Measurements from ENCODE around the gene APOA4. TPM values are rescaled to one million over a fixed set of nuclear protein-coding genes. Genes with fewer than 3 reads are reported as not detected.

APOA4 gene
- total RNA-seq, 4 donors from 2014 or later: not detected

DNA sequence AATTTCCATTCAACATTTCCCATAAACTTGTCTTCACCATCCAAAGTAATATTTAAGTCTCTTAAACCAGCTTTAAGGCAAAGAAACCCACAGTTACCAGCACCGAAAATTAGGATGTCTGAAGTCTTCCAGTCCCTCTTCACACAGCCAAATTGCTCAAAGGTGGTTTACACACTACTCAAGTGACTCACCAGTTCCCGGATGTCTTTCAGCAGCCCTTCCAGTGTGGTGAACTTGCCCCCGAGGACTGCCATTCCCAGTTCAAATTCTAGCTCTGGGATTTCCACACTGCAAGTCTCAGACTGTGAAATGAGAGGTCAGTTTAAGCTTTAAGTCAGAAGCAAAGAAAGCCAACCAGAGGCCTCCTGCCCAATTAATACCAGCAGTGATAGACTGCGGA lies 40.4 kb downstream of the APOA4 start:
- no peak for DNase-seq
- Histone ChIP-seq H3K36me3 (no peaks in the 10 kb centered on the region), H3K9me3 (no peaks in the 10 kb centered on the region), H3K4me3 (no peak overlapping the region), H3K27ac (no peak overlapping the region), H3K27me3 (no peaks in the 10 kb centered on the region), H3K4me1 (peaks cover 7 to 10% of the 10 kb centered on the region in 2 donors)
- no peak for TF ChIP-seq POLR2A (IDR thresholded peaks at IDR 0.05)
- TF ChIP-seq, protein P1, sequence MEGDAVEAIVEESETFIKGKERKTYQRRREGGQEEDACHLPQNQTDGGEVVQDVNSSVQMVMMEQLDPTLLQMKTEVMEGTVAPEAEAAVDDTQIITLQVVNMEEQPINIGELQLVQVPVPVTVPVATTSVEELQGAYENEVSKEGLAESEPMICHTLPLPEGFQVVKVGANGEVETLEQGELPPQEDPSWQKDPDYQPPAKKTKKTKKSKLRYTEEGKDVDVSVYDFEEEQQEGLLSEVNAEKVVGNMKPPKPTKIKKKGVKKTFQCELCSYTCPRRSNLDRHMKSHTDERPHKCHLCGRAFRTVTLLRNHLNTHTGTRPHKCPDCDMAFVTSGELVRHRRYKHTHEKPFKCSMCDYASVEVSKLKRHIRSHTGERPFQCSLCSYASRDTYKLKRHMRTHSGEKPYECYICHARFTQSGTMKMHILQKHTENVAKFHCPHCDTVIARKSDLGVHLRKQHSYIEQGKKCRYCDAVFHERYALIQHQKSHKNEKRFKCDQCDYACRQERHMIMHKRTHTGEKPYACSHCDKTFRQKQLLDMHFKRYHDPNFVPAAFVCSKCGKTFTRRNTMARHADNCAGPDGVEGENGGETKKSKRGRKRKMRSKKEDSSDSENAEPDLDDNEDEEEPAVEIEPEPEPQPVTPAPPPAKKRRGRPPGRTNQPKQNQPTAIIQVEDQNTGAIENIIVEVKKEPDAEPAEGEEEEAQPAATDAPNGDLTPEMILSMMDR (IDR thresholded peaks at IDR 0.05): no peak
- intact Hi-C loops (cut with DNase I; ENCODE audit: low total_unique reads): loop anchor here (10.0 kb wide), 1 partner anchor 322 kb away; no protein-coding TSS in a partner anchor

DNA sequence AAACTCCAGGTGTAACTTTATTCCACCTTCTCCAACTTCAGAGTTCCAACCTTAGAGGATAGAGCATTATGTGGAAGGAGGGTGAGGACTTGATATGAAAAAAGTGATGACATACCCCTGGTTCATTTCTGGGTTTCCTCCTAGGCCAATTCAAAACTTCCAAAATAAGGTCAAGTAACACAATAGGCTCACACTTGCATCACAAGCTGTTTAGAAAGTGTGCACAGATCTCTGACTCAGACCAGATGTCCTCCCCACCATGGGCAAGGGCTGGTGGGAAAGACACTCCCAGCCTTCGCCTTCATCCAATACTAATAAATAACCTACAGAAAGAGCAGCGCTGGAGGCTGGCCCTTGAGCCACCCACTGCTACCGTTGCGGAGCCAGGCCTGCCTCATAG lies 44.5 kb downstream of the APOA4 start:
- no peak for DNase-seq
- H3K36me3 ChIP-seq: no peaks in the 10 kb centered on the region

DNA sequence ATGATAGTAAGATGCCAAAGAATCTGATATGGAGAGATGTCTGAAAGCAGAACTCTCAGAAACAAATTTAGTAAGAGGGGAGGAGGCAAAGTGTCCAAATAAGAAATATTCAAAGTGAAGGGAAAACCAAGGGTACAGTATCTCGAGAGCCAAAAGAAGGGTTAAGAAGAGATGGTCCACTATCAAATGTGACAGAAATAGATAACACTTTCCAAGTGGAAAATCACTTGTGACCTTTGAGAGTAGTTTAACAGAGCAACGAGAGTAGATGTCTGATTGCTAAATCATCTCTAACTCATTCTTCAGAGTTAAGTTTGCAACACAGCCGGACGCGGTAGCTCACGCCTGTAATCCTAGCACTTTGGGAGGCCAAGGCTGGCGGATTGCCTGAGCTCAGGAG lies 46.0 kb downstream of the APOA4 start:
- intact Hi-C loops (cut with DNase I; ENCODE audit: low total_unique reads): no loop called here
- Histone ChIP-seq H3K27ac (no peak overlapping the region), H3K36me3 (no peaks in the 10 kb centered on the region)

More for the DNA sequence above, 44.5 kb downstream of the APOA4 start:
- Histone ChIP-seq H3K27me3 (no peaks in the 10 kb centered on the region), H3K4me3 (no peak overlapping the region), H3K4me1 (no peaks in the 10 kb centered on the region), H3K27ac (no peak overlapping the region), H3K9me3 (no peaks in the 10 kb centered on the region)
- TF ChIP-seq POLR2A (IDR thresholded peaks at IDR 0.05): no peak
- TF ChIP-seq, protein P1 (IDR thresholded peaks at IDR 0.05): no peak
- intact Hi-C loops (cut with DNase I; ENCODE audit: low total_unique reads): no loop called here

DNA sequence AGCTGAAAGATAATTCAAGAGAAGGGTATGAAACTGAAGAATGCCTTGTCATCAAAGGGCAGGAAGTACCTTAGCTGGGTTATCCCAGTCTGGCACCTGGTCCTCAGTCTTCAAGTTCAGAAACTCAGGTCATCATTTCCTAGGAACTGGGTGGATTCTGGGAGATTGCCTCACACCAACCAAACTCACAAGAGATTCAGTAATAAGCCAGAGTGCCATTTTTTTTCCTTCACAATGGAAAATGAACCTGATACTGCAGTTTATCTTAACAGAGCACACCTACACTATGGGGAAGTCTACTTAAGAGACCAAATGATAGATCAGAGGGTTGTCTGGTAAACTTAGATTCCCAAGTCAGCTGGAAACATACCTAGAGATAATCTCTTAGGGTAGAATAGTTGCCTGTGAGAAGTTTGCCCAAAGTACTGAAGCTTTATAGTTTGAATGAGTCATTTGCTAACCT lies 46.6 kb downstream of the APOA4 start:
- TF ChIP-seq POLR2A (IDR thresholded peaks at IDR 0.05): no peak
- TF ChIP-seq, protein P1 (IDR thresholded peaks at IDR 0.05): no peak
- no peaks in the 10 kb centered on the region for H3K27me3 ChIP-seq
- no peak overlapping the region for H3K27ac ChIP-seq
- intact Hi-C loops (cut with DNase I; ENCODE audit: low total_unique reads): no loop called here
- no peak overlapping the region for H3K4me3 ChIP-seq
- DNase-seq: no peak
- no peaks in the 10 kb centered on the region for H3K36me3 ChIP-seq
- H3K4me1 ChIP-seq: peaks cover 0 to 4% of the 10 kb centered on the region in 2 donors
- no peaks in the 10 kb centered on the region for H3K9me3 ChIP-seq

More for the DNA sequence above, 46.0 kb downstream of the APOA4 start:
- Histone ChIP-seq H3K4me1 (no peaks in the 10 kb centered on the region), H3K27me3 (no peaks in the 10 kb centered on the region), H3K9me3 (no peaks in the 10 kb centered on the region), H3K4me3 (no peak overlapping the region)
- TF ChIP-seq, protein P1 (IDR thresholded peaks at IDR 0.05): no peak
- no peak for TF ChIP-seq POLR2A (IDR thresholded peaks at IDR 0.05)
- no peak for DNase-seq

DNA sequence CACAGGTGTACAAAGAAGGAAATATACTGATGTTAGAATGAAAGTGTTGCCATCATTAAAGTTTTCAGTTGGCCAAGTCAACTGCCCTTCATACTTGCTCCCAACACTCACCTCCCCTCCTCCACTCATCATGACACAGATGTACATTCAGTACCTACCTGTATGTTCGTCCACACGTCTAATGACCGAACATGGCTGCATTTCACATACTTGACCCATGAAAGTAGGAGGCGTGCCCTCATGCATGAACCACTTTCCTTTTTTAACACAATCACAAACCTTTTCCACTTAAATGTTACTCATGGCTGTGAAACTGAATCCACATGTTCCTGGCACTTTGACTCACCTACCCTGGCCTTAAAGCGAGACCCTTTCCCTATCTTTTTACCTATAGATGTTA lies 47.1 kb downstream of the APOA4 start:
- Histone ChIP-seq H3K4me1 (peaks cover 0 to 4% of the 10 kb centered on the region in 2 donors), H3K27ac (no peak overlapping the region), H3K36me3 (no peaks in the 10 kb centered on the region), H3K4me3 (no peak overlapping the region), H3K27me3 (no peaks in the 10 kb centered on the region), H3K9me3 (no peaks in the 10 kb centered on the region)
- intact Hi-C loops (cut with DNase I; ENCODE audit: low total_unique reads): no loop called here
- TF ChIP-seq, protein P1 (IDR thresholded peaks at IDR 0.05): no peak
- no peak for TF ChIP-seq POLR2A (IDR thresholded peaks at IDR 0.05)
- no peak for DNase-seq

All from uterus (tissue), 4 donors.